K562 (cell line): ENCODE results near the gene JUNB. TPM values are rescaled to one million over a fixed set of nuclear protein-coding genes. Genes with fewer than 3 reads are reported as not detected.

Source experiments
- ATAC-seq: fragments of 200-7000 bp; cut with Tn5 transposase; 3 replicates; pipeline ENCODE4 v1.9.1; 2020; ENCODE audit warnings: moderate library complexity
- BruUV-seq: library from RNA; stranded (reverse); fragments of 400-500 nt; replicated peaks from 2 replicates; lab custom pipeline; 2021; lab: Mats Ljungman, UMichigan
- CTCF ChIA-PET: fragments of 300-600 bp; formaldehyde crosslinking; extraction: SDS; loops from one replicate; lab custom pipeline; 2021; ENCODE audit warnings: low intra/inter-chr PET ratio; lab: Yijun Ruan, JAX
- POLR2A ChIA-PET: fragments of 300-600, 350-650 bp; sonication (Branson Sonifier 250); formaldehyde crosslinking; extraction: SDS; loops from one replicate; lab custom pipeline; 2021; ENCODE audit warnings: antibody characterized with exemption, inconsistent platforms; lab: Yijun Ruan, JAX
- DNase-seq, 4 experiments: peaks; one replicate each; pipeline versions ENCODE4 v3.0.0 to v3.0.0-alpha.2; 2011 to 2018; ENCODE audit warnings: low spot score in 3 of 4, mixed read lengths in 3 of 4; ENCODE audit errors: extremely low read depth in 1 of 4
- FAIRE-seq: peaks from 2 replicates; lab custom pipeline; 2011; peaks lifted over from hg19 to GRCh38; lab: Jason Lieb, UNC
- H2AFZ ChIP-seq: 2 replicates; pipeline ENCODE4 v1.6.0; 2011; ENCODE audit warnings: low read depth, low read length, control low read depth, inconsistent platforms
- H3K27ac ChIP-seq: fragments of 200-600 bp; 3 replicates; pipeline ENCODE4 v1.8.0; 2011; ENCODE audit warnings: low read depth, mild to moderate bottlenecking, control low read depth, inconsistent platforms, low read length, moderate library complexity, mixed read lengths; ENCODE audit errors: extremely low read depth
- H3K27me3 ChIP-seq, 2 experiments: fragments of 300-600 bp in 1 of 2; 2 replicates in 1 of 2; 3 replicates in 1 of 2; pipeline versions ENCODE4 v1.6.0 to v1.8.0; 2011; ENCODE audit warnings: inconsistent platforms in 2 of 2, low read length in 2 of 2, mild to moderate bottlenecking in 1 of 2, mixed read lengths in 1 of 2, moderate library complexity in 1 of 2; ENCODE audit not compliant: control insufficient read depth in 2 of 2, insufficient read depth in 2 of 2
- H3K36me3 ChIP-seq: fragments of 300-600 bp; 3 replicates; pipeline ENCODE4 v1.8.0; 2011; ENCODE audit warnings: mild to moderate bottlenecking, low read length, inconsistent platforms; ENCODE audit not compliant: control insufficient read depth, insufficient read depth
- H3K4me1 ChIP-seq, 2 experiments: fragments of 200-600 bp in 1 of 2; replicated peaks in 1 of 2; 2 replicates in 1 of 2; 3 replicates in 1 of 2; pipeline versions ENCODE4 v1.5.1 to v1.8.0; 2011; ENCODE audit warnings: inconsistent platforms in 2 of 2, low read length in 2 of 2, mild to moderate bottlenecking in 1 of 2, mixed read lengths in 1 of 2, moderate library complexity in 1 of 2; ENCODE audit not compliant: control insufficient read depth in 2 of 2, insufficient read depth in 2 of 2
- H3K4me2 ChIP-seq: 2 replicates; pipeline ENCODE4 v1.6.1; 2011; ENCODE audit warnings: low read length, control low read depth, inconsistent platforms, mixed read lengths; ENCODE audit not compliant: insufficient read depth
- H3K4me3 ChIP-seq: fragments of 200-600 bp; sonication (generic), shearing (Covaris generic); 2 replicates; pipeline ENCODE4 v1.5.1; 2016; ENCODE audit warnings: control low read depth, inconsistent platforms
- H3K79me2 ChIP-seq: fragments of 200-600 bp; 3 replicates; pipeline ENCODE4 v1.8.0; 2011; ENCODE audit warnings: low read length, inconsistent platforms; ENCODE audit not compliant: control insufficient read depth, insufficient read depth
- H3K9ac ChIP-seq, 2 experiments: 2 replicates each; pipeline versions ENCODE4 v1.6.0 to v1.6.1; 2011; ENCODE audit warnings: low read depth in 2 of 2, low read length in 2 of 2, control low read depth in 1 of 2, inconsistent platforms in 1 of 2, mild to moderate bottlenecking in 1 of 2, mixed read lengths in 1 of 2; ENCODE audit not compliant: insufficient read depth in 1 of 2
- H3K9me1 ChIP-seq: one replicate; pipeline ENCODE4 v1.6.0; 2011; ENCODE audit warnings: inconsistent platforms, mild to moderate bottlenecking, low read length, moderate library complexity; ENCODE audit not compliant: control insufficient read depth, insufficient read depth
- H3K9me3 ChIP-seq: replicated peaks from 2 replicates; pipeline ENCODE4 v1.5.1; 2011; ENCODE audit warnings: low read depth, low read length, inconsistent platforms; ENCODE audit not compliant: control insufficient read depth, insufficient read depth
- H4K20me1 ChIP-seq: replicated peaks from 2 replicates; pipeline ENCODE4 v1.6.1; 2011; ENCODE audit warnings: low read length, inconsistent platforms, mixed read lengths; ENCODE audit not compliant: control insufficient read depth, insufficient read depth
- ARNT ChIP-seq, 2 experiments: fragments of 450-650 bp; IDR thresholded peaks; 2 replicates each; pipeline ENCODE4 v1.6.1; 2016; ENCODE audit warnings: mild to moderate bottlenecking in 1 of 2
- CHD4 ChIP-seq: fragments of 200-600 bp; sonication (generic); IDR thresholded peaks from 3 replicates; pipeline ENCODE4 v1.6.1; 2012; ENCODE audit warnings: low read depth, mild to moderate bottlenecking, mixed read lengths, low read length, inconsistent platforms; ENCODE audit not compliant: insufficient read depth, insufficient replicate concordance, poor library complexity, severe bottlenecking
- GATA2 ChIP-seq: sonication (generic); formaldehyde crosslinking; IDR thresholded peaks from 2 replicates; pipeline ENCODE4 v1.4.0; 2020; ENCODE audit warnings: mild to moderate bottlenecking, missing genetic modification reagents
- HES1 ChIP-seq: fragments of 450-650 bp; IDR thresholded peaks from 2 replicates; pipeline ENCODE4 v1.6.1; 2016; ENCODE audit warnings: low read depth, mild to moderate bottlenecking, moderate library complexity
- MAFK ChIP-seq: IDR thresholded peaks from 2 replicates; pipeline ENCODE4 v1.6.1; 2011; ENCODE audit warnings: low read length, improper control_type of control experiment
- PML ChIP-seq: IDR thresholded peaks from 2 replicates; pipeline ENCODE4 v1.6.1; 2012; ENCODE audit warnings: low read length, inconsistent platforms
- SMARCA5 ChIP-seq: fragments of 450-650 bp; IDR thresholded peaks from 2 replicates; pipeline ENCODE4 v1.6.1; 2016
- SMARCB1 ChIP-seq: IDR thresholded peaks from 2 replicates; pipeline ENCODE4 v1.6.1; 2011; ENCODE audit warnings: improper control_type of control experiment, low read depth; ENCODE audit not compliant: insufficient read length
- SMARCC2 ChIP-seq: fragments of 450-650 bp; IDR thresholded peaks from 2 replicates; pipeline ENCODE4 v1.6.1; 2017; ENCODE audit warnings: antibody characterized with exemption, moderate library complexity, mild to moderate bottlenecking, low read depth
- SMARCE1 ChIP-seq: fragments of 450-650 bp; IDR thresholded peaks from 2 replicates; pipeline ENCODE4 v1.7.1; 2016; ENCODE audit warnings: mild to moderate bottlenecking
- SNRNP70 ChIP-seq: fragments of 200-400 bp; formaldehyde crosslinking; optimal IDR thresholded peaks from 2 replicates; pipeline ENCODE3; 2017; ENCODE audit warnings: low read depth, low read length
- TEAD4 ChIP-seq, 2 experiments: sonication (generic) in 1 of 2; formaldehyde crosslinking in 1 of 2; IDR thresholded peaks; 2 replicates each; pipeline versions ENCODE4 v1.6.1 to v1.8.0; 2012 to 2022; ENCODE audit warnings: borderline replicate concordance in 1 of 2, inconsistent platforms in 1 of 2, low read length in 1 of 2, mild to moderate bottlenecking in 1 of 2, missing genetic modification reagents in 1 of 2
- THRA ChIP-seq: fragments of 450-650 bp; IDR thresholded peaks from 2 replicates; pipeline ENCODE4 v1.6.1; 2017; ENCODE audit warnings: mild to moderate bottlenecking, moderate library complexity
- U2AF1 ChIP-seq: fragments of 200-400 bp; formaldehyde crosslinking; optimal IDR thresholded peaks from 2 replicates; pipeline ENCODE3; 2017; ENCODE audit warnings: mild to moderate bottlenecking, low read depth, low read length, moderate library complexity
- ZBTB17 ChIP-seq: fragments of 450-650 bp; formaldehyde crosslinking; IDR thresholded peaks from 2 replicates; pipeline ENCODE4 v1.4.0; 2020; ENCODE audit warnings: mild to moderate bottlenecking
- ZKSCAN1 ChIP-seq: fragments of 150-350 bp; IDR thresholded peaks from 2 replicates; pipeline ENCODE4 v1.6.1; 2016; ENCODE audit warnings: low read depth, low read length
- ZKSCAN8 ChIP-seq: fragments of 200-800 bp; sonication (Bioruptor generic); IDR thresholded peaks from 2 replicates; pipeline ENCODE4 v1.6.1; 2016; ENCODE audit warnings: missing genetic modification characterization, missing compliant biosample characterization
- ZNF143 ChIP-seq: sonication (generic); formaldehyde crosslinking; IDR thresholded peaks from 2 replicates; pipeline ENCODE4 v1.9.0; 2022; ENCODE audit warnings: mild to moderate bottlenecking, missing genetic modification reagents
- WGBS: fragments of 100-300 bp; shearing (Covaris generic); methylation state at CpG from one replicate; pipeline ENCODE4 v1.1.6; 2016; ENCODE audit warnings: low coverage, mixed read lengths; ENCODE audit not compliant: insufficient coverage; ENCODE audit errors: missing lambda C conversion rate; 5-methylcytosine and 5-hydroxymethylcytosine counted together
- in situ Hi-C: fragments of 300-500 bp; cut with MboI; formaldehyde crosslinking; loops from 4 replicates; pipeline ENCODE4 v1.15.0; 2018; ENCODE audit warnings: inconsistent platforms, mixed read lengths
- intact Hi-C: fragments of 100-400 bp; cut with micrococcal nuclease; formaldehyde crosslinking; loops from 2 replicates; pipeline ENCODE4 v1.14.2; 2022
- polyA plus RNA-seq, 8 experiments: library from polyadenylated mRNA; depleted of rRNA in 4 of 8; stranded (reverse) in 5 of 8; unstranded in 3 of 8; fragments of >200 nt; fragmentation: Nextera tagmentation in 2 of 8; fragmentation: Illumina TruSeq in 1 of 8; extraction: Ambion mirVana in 2 of 8; extraction: Trizol in 1 of 8; gene quantifications; 2 replicates each; pipeline versions ENCODE4 v1.2.1 to v1.2.3, GENCODE V29; 2011 to 2014; ENCODE audit warnings: inconsistent platforms in 1 of 8, missing spikeins in 1 of 8
- total RNA-seq, 7 experiments: library from RNA; depleted of rRNA in 6 of 7; stranded (reverse); fragments of >200 nt in 6 of 7; fragmentation: Illumina TruSeq in 2 of 7; extraction: Trizol in 2 of 7; gene quantifications; 2 replicates each; pipeline versions ENCODE4 v1.2.1 to v1.2.3, GENCODE V29; 2011 to 2021; ENCODE audit warnings: low replicate concordance in 1 of 7

Gene JUNB
- total and polyA plus RNA-seq, 9 of the 15 experiments (the other 6 are each of a cell fraction or from before 2014, with no cell fraction given): 0.23 to 88.1 (median 13.1) TPM

- TF ChIP-seq ZBTB17 (CRISPR knock-in tag) (peak; percentile 80; the same call in 1 of the 2 replicates), PML (peak; percentile 27; the same call in 1 of the 2 replicates), SMARCB1 (no peak), ZKSCAN1 (no peak), U2AF1 (peak; percentile 47), GATA2 (no peak)
These were observed 1.2 kb upstream of the JUNB start (continued) for GRCh38 chr19:12789904-12790619.

- Histone ChIP-seq H3K4me1 (peaks cover 42 to 78% of the 10 kb centered on the region in 2 experiments), H3K9ac (peak overlapping the region; percentile 60 to 97; a peak in 3 of 4 replicates), H3K9me1 (no peaks in the 10 kb centered on the region), H4K20me1 (peaks cover 13% of the 10 kb centered on the region; the same call in 1 of the 2 replicates), H3K36me3 (no peaks in the 10 kb centered on the region), H3K79me2 (peaks cover 36% of the 10 kb centered on the region), H3K27ac (peak overlapping the region; percentile 89), H3K4me3 (peak overlapping the region; percentile 83), H3K4me2 (peak overlapping the region; percentile 96), H3K27me3 (no peaks in the 10 kb centered on the region), H3K9me3 (no peaks in the 10 kb centered on the region), H2AFZ (peak overlapping the region; percentile 58)
- no peak for FAIRE-seq
- 12% methylated on average over 13 of the region's 22 CpGs for WGBS
- peak in 1 of 4 experiments; percentile 25 for DNase-seq
- no TSS peak for BruUV-seq
- ChIA-PET CTCF (no interaction called here), POLR2A (interaction anchor here (0.5 to 3.6 kb wide), 22 partner anchors 8 to 254 kb away, joined by 3 to 44 read pairs (median 10); partner anchors contain the start of genes BEST2, DHPS, DNASE2 and GET3)
- ATAC-seq: no peak
- in situ Hi-C loops (no loop called here), intact Hi-C loops (loop anchor here (10.0 kb wide), 1 partner anchor 226 kb away; no protein-coding TSS in a partner anchor)
- no peak for TF ChIP-seq THRA
- no peak for TF ChIP-seq CHD4
- TF ChIP-seq ZNF143 (CRISPR knock-in tag): 0 out of 2 replicates have a peak, but pooled peaks have one; percentile 39
- 0 out of 2 replicates have a peak, but pooled peaks have one; percentile 28 for TF ChIP-seq SMARCA5
- TF ChIP-seq SMARCC2: no peak; the same call in 1 of the 2 replicates
- TF ChIP-seq MAFK: no peak
- TF ChIP-seq SNRNP70: no peak
- peak; percentile 14; the same call in 1 of the 2 replicates for TF ChIP-seq SMARCE1
- peak; percentile 89 for TF ChIP-seq HES1
- TF ChIP-seq ZKSCAN8 (CRISPR knock-in tag): no peak
- no peak for TF ChIP-seq TEAD4 (IDR thresholded peaks at IDR 0.05; ENCODE audit: low read length)
- 0 out of 2 replicates have a peak, but pooled peaks have one; percentile 20 for TF ChIP-seq TEAD4 (CRISPR knock-in tag; IDR thresholded peaks at IDR 0.05; ENCODE audit: borderline replicate concordance)
- no peak for TF ChIP-seq ARNT (IDR thresholded peaks at IDR 0.05)
These were observed 500 bp upstream of the JUNB start for GRCh38 chr19:12790628-12791344.
